Panc1 (cell line): ENCODE data around the gene CCM2. TPM values are rescaled to one million over a fixed set of nuclear protein-coding genes. Genes with fewer than 3 reads are reported as not detected.
A peak's percentile ranks its signal among the peaks of the same experiment; 100 is the strongest.

Source experiments
- ATAC-seq: fragments of 200-7000 bp; cut with Tn5 transposase; 2 replicates; pipeline ENCODE4 v1.9.1; 2020; ENCODE audit warnings: mild to moderate bottlenecking, moderate library complexity
- BruUV-seq: library from RNA; stranded (reverse); fragments of 400-500 nt; replicated peaks from 2 replicates; lab custom pipeline; 2021; lab: Mats Ljungman, UMichigan
- CTCF ChIA-PET: fragments of 300-600 bp; sonication (Branson Sonifier 250); formaldehyde crosslinking; loops from one replicate; lab custom pipeline; 2022; ENCODE audit warnings: antibody characterized with exemption; lab: Charles Lee
- POLR2A ChIA-PET: fragments of 300-600 bp; sonication (Branson Sonifier 250); formaldehyde crosslinking; loops from one replicate; lab custom pipeline; 2022; ENCODE audit warnings: antibody characterized with exemption; lab: Charles Lee
- DNase-seq: peaks from one replicate; pipeline ENCODE4 v3.0.0-alpha.2; 2010; ENCODE audit warnings: low read depth, low spot score
- H3K27ac ChIP-seq: 2 replicates; pipeline ENCODE4 v1.5.1; 2011; ENCODE audit warnings: mild to moderate bottlenecking, low read length, inconsistent platforms
- H3K27me3 ChIP-seq: fragments of 200-500 bp; sonication (Bioruptor generic); 2 replicates; pipeline ENCODE4 v1.6.0; 2014; ENCODE audit warnings: low read length, inconsistent platforms; ENCODE audit not compliant: control insufficient read depth, insufficient read depth
- H3K36me3 ChIP-seq: fragments of 200-500 bp; sonication (Bioruptor generic); 2 replicates; pipeline ENCODE4 v1.5.1; 2014; ENCODE audit warnings: inconsistent platforms, mild to moderate bottlenecking, low read length, moderate library complexity; ENCODE audit not compliant: control insufficient read depth, insufficient read depth
- H3K4me1 ChIP-seq: 2 replicates; pipeline ENCODE4 v1.5.1; 2011; ENCODE audit warnings: inconsistent platforms, mild to moderate bottlenecking, low read length, moderate library complexity; ENCODE audit not compliant: control insufficient read depth, insufficient read depth
- H3K4me3 ChIP-seq, 2 experiments: 2 replicates each; pipeline ENCODE4 v1.5.1; 2011 to 2012; ENCODE audit warnings: low read depth in 2 of 2, low read length in 2 of 2, mild to moderate bottlenecking in 2 of 2, inconsistent platforms in 1 of 2, moderate library complexity in 1 of 2
- H3K9me3 ChIP-seq: fragments of 200-500 bp; sonication (Bioruptor generic); 2 replicates; pipeline ENCODE4 v1.5.1; 2014; ENCODE audit warnings: low read depth, mild to moderate bottlenecking, inconsistent platforms, low read length, moderate library complexity; ENCODE audit not compliant: control insufficient read depth, insufficient read depth
- CTCF ChIP-seq: fragments of 450-650 bp; IDR thresholded peaks from 2 replicates; pipeline ENCODE4 v1.5.1; 2017; ENCODE audit warnings: mild to moderate bottlenecking
- POLR2AphosphoS5 ChIP-seq: IDR thresholded peaks from 2 replicates; pipeline ENCODE4 v1.6.1; 2012; ENCODE audit warnings: mild to moderate bottlenecking, low read depth, low read length, moderate library complexity
- REST ChIP-seq, 2 experiments: IDR thresholded peaks; 2 replicates each; pipeline ENCODE4 v1.6.1; 2011 to 2012; ENCODE audit warnings: low read depth in 2 of 2, control low read depth in 1 of 2, low read length in 1 of 2, mild to moderate bottlenecking in 1 of 2, moderate library complexity in 1 of 2; ENCODE audit not compliant: insufficient read depth in 1 of 2
- SIN3A ChIP-seq: IDR thresholded peaks from 2 replicates; pipeline ENCODE4 v1.6.1; 2012; ENCODE audit warnings: low read depth, mild to moderate bottlenecking, low read length, moderate library complexity, borderline replicate concordance; ENCODE audit not compliant: insufficient read depth
- TCF7L2 ChIP-seq: IDR thresholded peaks from 2 replicates; pipeline ENCODE4 v1.6.1; 2011; ENCODE audit warnings: mild to moderate bottlenecking, low read depth, low read length, inconsistent platforms
- in situ Hi-C: cut with HindIII; loops from 2 replicates; pipeline ENCODE4 v1.10.0; 2016; ENCODE audit warnings: low sequenced_read_pairs, low pct_unique_long_range_greater_than_20kb
- intact Hi-C: fragments of 100-400 bp; cut with micrococcal nuclease; formaldehyde crosslinking; loops from one replicate; pipeline ENCODE4 v1.10.0; 2022; ENCODE audit not compliant: unreplicated experiment
- total RNA-seq: library from RNA; stranded (reverse); gene quantifications from one replicate; pipeline ENCODE4 v1.2.1, GENCODE V29; 2021; ENCODE audit not compliant: unreplicated experiment

The CCM2 gene
- total RNA-seq, 1 experiment from 2014 or later, result 97.1 TPM

GRCh38 chr7:45007571-45008328, 7.7 kb downstream of the CCM2 start:
- no peaks in the 10 kb centered on the region for H3K9me3 ChIP-seq
- intact Hi-C loops, result no loop called here
- CTCF ChIA-PET, result no interaction called here
- DNase-seq (no peak), ATAC-seq (no peak)
- in situ Hi-C loops, result no loop called here
- no peaks in the 10 kb centered on the region for H3K27me3 ChIP-seq
- no peaks in the 10 kb centered on the region for H3K4me1 ChIP-seq
- TF ChIP-seq TCF7L2 (no peak), REST (IDR thresholded peaks at IDR 0.05; ENCODE audit: insufficient read depth in 1 of 2, low read depth in 2 of 2, low read length in 1 of 2) (no peak), POLR2AphosphoS5 (no peak), SIN3A (no peak), CTCF (no peak)
- TSS peak; percentile 4 for BruUV-seq
- POLR2A ChIA-PET, result interaction anchor here (0.7 kb wide), 1 partner anchor 104 kb away, joined by 9 read pairs; the partner anchor contains the start of gene TBRG4
- no peak overlapping the region for H3K4me3 ChIP-seq
- H3K27ac ChIP-seq, result no peak overlapping the region
- no peaks in the 10 kb centered on the region for H3K36me3 ChIP-seq

- Histone ChIP-seq H3K36me3 (no peaks in the 10 kb centered on the region), H3K27ac (no peak overlapping the region), H3K9me3 (no peaks in the 10 kb centered on the region), H3K4me1 (no peaks in the 10 kb centered on the region), H3K27me3 (no peaks in the 10 kb centered on the region), H3K4me3 (no peak overlapping the region)
- in situ Hi-C loops, result no loop called here
- BruUV-seq, result no TSS peak
- intact Hi-C loops, result no loop called here
- ChIA-PET CTCF (interaction anchor here (0.6 kb wide), 1 partner anchor 20 kb away, joined by 3 read pairs; no protein-coding TSS in a partner anchor), POLR2A (no interaction called here)
- DNase-seq (no peak), ATAC-seq (no peak)
- no peak for TF ChIP-seq REST (IDR thresholded peaks at IDR 0.05; ENCODE audit: insufficient read depth in 1 of 2, low read depth in 2 of 2, low read length in 1 of 2)
- no peak for TF ChIP-seq CTCF
- TF ChIP-seq POLR2AphosphoS5, result no peak
- TF ChIP-seq SIN3A, result no peak
- TF ChIP-seq TCF7L2, result no peak
These were observed 13.5 kb downstream of the CCM2 start for GRCh38 chr7:45013465-45013967.
